Activated CD4-positive, alpha-beta T cell treated with anti-CD3 and anti-CD28 coated beads, Interleukin-2, Interleukin-4, amounts not matched to agents 100 ng/mL and 50 ng/mL, durations not matched to agents 16 hours and 8 hours (primary cell): ENCODE data around the gene USB1.
"Not testable (repeated sequence)": the region's sequence is repeated elsewhere in the genome, so short reads cannot be mapped to it uniquely, and the experiment has no call there.

ENCODE experiments used
- DNase-seq: peaks from one replicate; pipeline ENCODE4 v3.0.0-alpha.2; 2020; ENCODE audit warnings: low spot score

USB1 gene

DNA sequence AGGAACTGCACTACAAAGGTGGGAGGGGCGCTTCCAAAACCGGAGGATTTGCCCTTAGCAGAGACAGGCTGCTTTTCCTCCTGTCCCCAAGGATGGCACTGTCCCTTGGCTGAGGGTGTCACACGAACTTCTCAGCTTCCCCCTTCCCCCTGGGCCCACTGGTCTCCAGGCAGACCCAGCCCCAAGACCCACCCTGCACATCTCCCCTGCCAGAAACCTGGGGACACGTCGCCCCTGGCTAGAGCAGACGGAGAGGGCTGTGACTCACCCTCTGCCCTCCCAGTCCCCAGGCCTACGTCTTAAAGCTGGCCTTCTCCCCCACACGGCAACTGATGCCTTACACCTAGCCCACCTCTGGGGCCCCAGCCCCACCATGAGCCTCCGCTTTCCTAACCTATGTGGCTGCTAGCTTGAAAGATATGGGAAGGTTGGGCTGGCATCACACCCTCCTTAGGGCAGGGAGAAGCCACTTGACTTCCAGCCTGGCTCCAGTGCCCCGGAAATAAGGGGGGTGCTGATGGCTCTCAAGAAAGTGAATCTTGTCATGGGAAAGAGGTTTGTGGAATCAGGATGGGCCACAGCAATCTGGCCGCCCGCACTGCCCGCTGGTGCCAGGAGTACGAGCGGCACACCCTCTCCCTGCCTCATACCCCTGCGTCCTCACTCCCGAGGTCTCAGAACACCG lies 5.3 kb upstream of the USB1 start:
- DNase-seq: no peak

DNA sequence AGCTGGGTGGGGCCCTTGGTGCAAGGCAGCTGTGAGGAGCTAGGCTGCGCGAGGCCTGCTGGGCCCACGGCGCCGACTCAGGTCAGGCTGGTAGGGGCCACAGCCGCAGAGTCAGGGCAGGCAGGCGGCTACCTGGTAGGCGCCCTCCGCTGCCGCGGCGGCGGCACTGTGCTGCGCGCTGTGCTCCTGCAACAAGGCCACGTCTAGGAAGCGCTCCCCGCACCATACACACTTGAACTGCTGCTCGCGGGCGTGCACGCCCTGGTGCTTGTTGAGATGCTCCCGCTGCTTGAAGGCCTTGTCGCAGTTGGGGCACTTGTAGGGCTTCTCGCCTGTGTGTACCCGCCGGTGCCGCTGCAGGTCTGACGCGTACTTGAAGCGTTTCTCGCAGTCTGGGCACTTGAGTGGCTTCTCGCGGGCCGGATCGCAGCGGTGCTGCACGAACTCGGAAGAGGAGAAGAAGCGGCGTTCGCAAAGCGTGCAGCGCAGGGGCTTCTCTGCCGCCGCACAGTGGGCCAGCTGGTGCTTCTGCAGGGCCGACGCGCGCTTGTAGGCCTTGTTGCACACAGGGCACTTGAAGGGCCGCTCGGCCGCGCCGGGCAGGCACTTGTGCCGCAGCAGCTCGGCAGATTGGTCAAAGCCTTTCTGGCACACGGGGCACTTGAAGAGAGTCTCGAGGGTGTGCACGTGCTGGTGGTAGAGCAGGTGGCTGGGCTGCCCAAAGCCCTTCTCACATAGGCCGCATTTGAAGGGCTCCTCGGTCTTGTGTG lies 4.6 kb upstream of the USB1 start:
- DNase-seq: no peak

DNA sequence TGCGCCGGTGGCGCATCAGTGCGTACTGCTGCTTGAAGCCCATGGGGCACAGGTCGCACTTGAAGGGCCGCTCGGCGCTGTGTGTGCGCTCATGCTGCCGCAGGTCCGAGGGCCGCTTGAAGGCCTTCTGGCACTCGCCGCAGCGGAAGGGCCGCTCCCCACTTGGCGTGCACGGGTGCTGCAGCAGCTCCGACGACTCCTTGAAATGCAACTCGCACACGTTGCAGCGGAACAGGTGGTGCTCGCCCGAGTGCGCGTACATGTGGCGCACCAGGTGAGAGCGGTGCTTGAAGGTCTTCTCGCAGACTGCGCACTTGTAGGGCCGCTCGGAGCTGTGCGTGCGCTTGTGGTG lies 4.1 kb upstream of the USB1 start:
- DNase-seq: no peak

DNA sequence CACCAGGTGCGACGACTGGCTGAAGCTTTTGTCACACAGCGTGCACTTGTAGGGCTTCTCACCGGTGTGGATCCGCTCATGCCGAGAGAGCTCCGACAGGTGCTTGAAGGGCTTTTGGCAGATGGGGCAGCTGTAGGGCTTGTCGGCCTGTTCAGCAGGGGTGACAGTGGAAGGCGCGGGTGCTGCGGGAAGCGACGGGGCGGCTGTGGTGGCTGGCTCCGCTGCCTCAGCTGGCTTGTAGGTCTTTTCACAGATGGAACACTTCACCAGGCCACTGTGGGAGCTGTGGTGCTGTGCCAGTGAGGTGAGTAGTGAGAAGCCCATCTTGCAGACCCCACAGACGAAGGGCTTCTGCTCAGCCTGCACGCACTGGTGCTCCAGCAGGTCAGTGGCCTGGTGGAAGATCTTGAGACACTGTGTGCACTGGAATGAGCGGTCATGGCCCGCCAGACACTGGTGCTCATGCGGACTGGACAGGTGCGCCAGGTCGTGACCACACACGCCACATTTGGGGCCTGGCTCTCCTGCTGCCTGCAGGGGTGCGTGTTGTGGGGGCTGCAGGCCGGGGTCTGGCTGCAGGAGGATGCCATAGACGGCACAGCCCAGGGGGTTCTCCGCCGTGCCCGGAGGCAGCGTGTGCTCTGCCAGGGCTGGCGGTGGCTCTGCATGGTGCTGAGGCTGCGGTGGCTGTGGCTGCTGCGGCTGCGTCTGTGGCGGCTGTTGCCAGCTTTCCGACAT lies 3.5 kb upstream of the USB1 start:
- DNase-seq: no peak

DNA sequence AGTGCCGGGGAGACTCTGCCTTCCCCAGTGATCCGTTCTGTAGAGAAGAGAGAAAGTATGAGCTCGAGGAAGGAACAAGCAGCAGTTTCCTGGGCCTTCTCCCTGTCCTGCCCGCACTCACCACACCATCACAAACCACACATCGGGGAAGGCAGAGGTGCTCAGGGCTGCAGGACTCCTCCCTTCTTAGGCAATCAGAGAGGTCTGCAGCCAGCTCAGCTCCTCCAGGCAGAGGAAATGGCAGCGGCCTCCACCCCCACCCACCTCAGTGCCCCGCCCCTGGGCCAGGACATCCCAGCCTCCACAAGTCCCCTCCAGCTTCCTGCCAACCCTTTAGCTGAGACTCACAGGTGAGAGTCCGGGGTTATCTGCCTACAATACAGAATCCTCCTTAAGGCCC lies 2.7 kb upstream of the USB1 start:
- peak; percentile 78 for DNase-seq

DNA sequence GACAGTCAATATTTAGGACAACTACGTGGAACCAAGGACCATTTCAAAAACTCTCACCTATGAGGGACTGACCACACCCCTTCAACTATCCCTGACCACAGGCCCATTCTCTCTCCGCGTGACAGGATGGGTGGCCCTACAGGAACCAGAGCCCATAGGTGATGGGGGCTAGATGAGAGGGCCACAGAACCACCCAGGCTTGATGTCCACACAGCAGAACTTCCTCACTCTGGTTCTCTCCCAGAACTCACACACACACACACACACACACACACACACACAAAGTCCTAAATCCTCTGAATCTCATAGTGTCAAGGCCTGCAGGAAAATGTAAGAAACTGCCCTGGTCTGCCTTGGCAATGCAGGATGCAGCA lies 2.2 kb upstream of the USB1 start:
- no peak for DNase-seq

DNA sequence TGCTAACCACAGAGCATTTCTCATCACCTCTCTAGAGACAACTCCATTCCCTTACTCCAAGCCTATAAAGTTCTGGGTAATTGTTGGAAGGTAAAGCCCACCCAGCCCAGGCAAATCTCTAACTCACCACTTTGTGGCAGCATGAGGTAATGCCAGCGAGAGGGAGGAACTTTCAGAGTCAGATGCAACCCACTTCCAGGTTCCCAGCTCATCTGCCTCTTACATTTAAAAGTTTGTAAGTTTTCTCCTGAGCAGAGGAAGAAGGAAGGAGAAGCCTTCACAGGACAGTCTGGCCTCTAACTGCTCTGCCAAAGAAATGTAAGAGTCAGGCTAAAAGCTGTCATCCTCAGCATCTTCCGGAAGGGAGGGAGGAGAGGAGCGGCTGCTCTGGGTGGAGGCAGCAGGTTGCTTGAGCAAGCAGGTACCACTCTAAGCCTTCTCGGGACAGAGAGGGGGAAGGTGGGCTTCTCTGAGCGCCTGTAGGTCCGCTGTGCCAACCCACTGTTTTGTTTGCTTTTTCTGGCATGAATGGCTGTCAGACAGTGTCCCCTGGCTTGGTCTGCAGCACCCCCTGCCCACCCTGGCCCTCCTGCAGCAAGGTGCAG lies 1.7 kb upstream of the USB1 start:
- peak; percentile 39 for DNase-seq

DNA sequence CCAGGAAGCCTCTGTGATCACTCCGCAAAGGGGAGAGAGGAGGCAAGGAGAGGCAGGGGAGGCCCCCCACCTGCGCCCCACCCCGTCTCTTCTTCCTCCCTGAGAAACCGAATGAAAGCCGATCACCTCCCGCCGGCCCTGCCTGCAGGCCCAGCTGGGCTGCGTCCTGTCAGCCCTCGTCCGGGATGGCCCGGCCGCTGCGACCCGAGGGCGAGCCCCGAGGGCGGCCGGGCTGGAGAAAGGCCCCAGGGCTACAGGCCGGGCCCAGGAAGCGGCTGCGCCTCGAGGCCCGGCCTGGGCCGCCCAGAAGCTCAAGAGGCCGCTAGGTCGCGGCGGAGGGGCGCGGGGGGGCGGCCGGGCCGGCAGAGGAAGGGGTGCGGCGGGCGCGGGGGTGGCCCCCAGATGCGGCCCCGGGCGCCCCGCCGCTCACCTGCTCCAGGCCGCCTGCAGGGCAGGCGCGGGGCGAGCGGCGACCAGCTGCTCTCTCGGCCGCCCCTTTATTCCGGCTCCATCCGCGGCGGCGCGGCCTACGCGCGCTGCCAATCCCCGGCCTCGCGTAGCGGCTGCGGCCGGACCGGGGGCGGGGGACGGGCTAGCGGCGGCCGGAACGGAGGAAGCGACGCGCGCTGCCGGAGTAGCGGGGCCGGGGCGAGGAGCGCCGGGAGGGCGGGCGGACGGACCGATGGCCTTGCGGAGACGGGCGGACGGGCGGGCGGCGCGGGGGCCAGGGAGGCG lies 1.1 kb upstream of the USB1 start, which contains the start of gene ZNF319:
Gene ZNF319 (minus strand): TSS at position 702 of the 735 bp plus-strand sequence. CDS start 2,407 bp downstream, outside the sequence.
- DNase-seq: no peak

DNA sequence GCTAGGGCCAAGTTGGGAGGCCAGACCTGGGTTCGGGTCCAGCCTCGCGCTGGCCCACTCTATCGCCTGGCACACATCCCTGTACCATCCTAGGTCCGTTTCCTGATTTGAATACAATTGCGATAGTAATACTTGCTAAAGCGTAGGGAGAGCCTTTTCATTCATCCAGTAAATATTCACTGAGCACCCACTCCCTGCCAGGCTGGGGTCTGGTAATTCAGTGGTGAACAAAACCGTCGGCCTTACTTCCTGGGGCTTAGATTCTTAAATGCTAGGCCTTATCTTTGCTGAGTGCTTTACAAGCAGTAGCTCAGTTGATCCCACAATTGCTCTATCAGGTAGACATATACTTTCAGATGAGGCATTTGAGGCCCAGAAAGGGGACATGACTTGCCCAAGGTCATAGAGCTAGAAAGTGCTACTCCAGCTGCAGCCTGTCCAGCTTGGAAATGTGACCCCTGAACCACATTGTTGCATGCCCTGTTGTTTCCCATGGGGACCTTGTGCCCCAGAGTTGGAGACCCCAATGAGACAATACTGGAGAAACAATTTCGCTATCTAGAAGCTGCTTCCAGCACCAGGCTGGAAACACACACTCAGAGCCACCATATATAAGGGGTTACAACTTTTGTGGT lies 691 bp downstream of the USB1 start:
- no peak for DNase-seq

DNA sequence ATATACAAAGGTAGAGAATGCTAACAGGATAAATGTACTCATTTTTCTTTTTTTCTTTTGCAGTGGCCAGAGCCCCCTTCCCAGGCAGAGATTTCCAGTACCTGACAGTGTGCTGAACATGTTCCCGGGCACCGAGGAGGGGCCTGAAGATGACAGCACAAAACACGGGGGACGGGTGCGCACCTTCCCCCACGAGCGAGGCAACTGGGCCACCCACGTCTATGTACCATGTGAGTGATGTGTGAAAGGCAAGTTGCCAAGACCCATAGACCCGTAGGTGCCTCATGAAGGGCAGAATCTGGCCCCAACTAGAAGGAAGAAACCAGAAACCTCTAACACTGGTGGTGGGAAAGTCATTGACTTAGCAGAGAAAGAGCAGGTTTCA lies 1.2 kb downstream of the USB1 start:
- no peak for DNase-seq

DNA sequence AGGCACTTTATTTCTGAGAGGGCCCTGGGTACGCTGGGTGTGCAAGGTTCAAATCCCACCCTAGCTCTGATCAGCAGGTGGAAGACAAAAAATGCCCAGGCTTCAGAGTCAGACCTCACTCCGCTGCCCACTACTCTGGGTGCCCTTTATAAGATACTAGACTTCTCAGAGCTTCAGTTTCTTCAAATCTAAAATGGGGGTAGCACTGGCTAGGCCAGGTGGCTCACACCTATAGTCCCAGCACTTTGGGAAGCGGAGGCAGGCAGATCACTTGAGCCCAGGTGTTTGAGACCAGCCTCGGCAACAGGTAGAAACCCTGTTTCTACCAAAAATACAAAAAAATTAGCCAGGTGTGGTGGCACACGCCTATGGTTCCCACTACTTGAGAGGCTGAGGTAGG lies 1.7 kb downstream of the USB1 start:
- no peak for DNase-seq

DNA sequence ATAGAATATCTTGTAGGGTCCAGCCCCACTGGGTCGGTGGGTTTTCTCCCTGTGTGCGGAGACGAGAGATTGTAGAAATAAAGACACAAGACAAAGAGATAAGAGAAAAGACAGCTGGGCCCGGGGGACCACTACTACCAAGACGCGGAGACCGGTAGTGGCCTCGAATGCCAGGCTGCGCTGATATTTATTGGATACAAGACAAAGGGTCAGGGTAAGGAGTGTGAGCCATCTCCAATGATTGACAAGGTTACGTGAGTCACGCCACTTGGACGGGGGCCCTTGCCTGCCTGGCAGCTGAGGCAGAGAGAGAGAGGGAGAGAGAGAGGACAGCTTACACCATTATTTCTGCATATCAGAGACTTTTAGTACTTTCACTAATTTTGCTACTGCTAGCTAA lies 3.5 kb downstream of the USB1 start:
- not testable (repeated sequence) for DNase-seq

DNA sequence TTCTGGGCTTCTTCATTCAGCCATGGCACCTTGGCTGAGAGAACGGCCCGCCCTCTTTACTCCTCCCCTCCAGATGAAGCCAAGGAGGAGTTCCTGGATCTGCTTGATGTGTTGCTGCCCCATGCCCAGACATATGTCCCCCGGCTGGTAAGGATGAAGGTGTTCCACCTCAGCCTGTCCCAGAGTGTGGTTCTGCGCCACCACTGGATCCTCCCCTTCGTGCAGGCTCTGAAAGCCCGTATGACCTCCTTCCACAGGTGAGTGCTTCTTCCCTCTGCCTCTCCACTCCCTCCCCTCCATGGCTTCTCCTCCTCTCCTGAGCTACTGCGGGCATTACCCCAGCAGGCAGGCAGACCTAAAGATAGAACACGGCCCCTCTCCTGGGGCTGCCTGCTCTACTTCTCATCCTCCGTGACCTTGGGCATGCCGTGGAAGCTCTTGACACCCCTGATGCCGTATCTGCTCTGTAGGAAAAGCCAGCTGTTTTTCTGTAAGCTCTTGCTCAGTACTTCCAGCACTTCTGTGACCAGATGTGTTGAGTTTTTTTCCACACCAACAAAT lies 8.7 kb downstream of the USB1 start:
- DNase-seq: no peak

DNA sequence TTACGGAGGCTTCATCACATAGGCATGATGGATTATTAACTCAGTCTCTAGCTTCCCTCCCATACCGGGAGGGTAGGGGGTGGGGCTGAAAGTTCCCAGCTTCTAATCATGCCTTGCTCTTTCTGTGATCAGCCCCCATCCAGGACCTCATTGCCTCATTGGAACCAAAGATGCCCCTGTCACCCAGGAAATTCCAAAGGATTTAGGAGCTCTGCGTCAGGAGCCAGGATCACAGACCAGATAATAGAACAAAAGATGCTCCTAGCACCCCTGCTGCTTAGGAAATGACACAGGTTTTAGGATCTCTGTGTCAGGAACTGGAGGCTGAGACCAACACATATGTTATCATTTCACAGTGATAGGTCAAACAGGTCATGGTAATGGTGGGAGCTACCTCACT lies 9.7 kb downstream of the USB1 start:
- no peak for DNase-seq

DNA sequence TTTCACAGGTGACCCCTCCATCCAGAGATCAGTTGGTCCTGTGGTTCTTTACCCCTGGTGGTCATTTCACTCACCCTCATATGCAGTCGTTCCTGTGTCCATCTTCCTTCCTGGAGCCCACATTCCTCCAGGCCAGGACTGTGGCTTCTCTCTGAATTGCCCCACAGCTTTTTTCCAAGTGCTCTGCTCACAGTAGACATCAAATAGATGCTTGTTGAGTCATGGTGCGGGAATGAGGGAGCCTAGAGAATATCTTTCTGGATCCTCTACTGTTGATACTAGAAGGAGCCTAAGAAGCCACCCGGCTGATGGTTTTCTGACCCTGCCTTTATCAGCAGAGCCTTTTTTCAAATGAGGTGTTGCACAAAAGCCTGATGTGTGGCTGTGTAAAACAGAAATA lies 10.4 kb downstream of the USB1 start:
- DNase-seq: no peak

DNA sequence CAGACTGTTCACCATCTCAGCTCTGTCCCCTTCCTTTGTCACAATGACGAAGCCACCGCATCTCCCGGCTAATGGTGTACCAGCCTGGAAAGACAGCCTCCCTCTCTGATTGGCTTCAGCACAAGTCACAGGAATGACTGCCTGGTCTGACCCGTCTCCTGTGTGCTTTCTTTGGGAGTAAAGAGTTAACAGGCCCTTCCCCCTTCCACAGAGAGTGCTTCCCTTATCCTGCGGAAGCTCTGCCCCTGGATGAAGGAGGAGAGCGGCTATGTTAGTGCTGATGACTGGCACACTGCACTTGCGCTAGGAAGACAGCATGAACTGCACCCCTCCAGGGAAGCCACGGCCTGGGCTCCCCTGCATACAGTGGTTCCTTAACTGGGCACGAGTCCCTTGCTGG lies 11.3 kb downstream of the USB1 start:
- no peak for DNase-seq

DNA sequence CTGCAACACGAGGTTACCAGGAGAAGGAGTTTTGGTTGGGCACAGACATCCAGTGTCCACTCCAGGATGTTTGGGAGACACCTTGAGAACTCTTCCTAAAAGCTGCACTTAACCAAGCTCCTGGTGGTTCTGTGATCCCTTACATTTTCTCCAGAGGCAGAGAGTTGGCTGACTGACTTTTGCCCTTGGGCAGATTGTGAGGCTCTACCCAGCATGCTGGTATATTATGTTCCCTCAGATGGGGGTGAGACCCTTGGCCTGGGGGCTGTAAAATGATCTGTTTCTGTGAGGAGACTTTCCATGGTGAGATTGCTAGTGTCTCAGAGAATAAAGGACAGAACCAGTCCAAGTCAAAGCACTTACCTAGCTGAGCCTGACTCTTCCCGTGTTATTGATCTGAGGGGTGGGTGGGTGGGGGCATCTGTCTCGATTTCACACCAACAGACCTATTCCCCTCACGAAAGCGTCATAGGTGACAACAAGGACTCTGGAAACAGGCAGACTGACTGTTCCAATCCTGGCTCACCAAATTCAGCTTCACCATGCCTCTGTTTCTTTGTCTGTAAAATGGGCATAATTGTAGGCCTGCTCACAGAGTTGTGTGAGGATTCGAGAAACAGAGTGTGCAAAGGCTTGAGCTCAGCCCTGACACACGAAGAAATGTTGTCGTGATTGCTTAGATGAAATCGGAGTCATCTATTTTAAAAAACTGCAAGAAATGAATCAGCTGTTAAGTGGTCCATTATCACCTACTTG lies 12.2 kb downstream of the USB1 start:
- DNase-seq: no peak

DNA sequence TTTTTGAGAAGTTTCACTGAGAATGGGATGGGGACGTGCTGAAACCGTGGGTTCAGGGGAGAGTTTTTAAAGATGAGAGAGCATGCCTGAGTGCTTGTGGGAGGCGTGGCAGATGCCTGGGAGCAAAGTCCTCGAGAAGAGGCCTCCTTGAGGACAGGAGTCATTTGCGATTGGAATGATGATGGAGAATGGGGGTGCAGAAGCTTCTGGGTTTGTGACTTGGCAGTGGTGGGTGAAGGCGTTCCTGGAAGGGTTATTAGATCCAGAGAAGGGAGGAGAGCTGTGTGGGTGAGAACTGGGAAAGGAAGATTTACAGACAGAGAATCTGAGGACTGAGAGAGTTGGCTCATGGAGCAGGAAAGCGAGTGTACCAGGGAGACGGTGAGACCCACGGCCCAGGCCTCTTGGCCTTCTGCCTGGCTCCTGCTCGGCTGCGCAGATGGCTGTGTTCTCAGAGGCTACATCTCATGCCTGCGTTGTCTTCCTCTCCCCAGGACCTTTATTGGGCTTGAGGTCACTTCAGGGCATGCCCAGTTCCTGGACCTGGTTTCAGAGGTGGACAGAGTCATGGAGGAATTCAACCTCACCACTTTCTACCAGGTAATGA lies 15.7 kb downstream of the USB1 start:
- DNase-seq: no peak

DNA sequence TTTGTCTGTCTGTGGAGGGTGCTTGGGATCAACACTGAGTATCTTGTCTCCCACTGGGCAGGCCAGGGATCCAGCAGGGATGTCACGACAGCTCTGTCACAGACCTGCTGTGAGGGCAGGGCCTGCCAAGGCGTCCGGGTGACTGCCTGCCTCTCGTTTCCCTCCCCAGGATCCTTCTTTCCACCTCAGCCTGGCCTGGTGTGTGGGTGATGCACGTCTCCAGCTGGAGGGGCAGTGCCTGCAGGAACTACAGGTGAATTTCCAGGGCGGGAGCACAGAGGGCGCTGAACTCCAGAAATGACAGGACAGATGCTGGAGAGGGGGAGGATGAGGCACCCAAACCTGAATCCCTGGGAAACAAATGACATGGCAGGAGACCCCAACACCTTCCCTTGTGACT lies 17.6 kb downstream of the USB1 start:
- DNase-seq: no peak

DNA sequence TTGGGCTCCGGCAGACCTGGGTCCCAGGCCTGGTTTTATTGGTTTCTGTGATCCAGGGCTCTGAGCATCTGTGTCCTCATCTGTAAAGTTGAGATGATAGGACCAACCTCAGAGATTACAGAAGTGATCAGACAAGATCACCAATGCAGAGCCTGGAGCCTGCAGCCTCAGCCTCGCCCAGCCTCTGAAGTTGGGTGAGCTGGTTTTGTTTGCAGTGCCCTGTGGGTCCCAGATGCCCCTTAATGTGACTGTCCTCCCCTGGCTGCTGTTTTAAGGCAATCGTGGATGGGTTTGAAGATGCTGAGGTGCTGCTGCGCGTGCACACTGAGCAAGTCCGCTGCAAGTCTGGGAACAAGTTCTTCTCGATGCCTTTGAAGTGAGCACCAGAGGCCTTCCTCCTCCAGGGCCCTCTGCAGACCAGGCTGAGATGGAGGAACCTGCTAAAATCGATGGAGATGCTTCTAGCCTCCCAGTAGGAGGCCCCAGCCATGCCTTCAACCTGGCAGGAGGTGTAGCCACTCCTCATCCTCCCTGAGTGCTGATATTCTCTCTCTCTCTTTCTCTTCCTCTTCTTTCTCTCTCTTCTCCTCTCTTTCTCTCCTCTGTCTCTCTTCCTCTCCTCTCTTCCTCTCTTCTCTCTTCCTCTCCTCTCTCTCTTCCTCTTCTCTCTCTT lies 18.8 kb downstream of the USB1 start:
- no peak for DNase-seq
